ENCODE data around the gene RPUSD1.
A peak's percentile ranks its signal among the peaks of the same experiment; 100 is the strongest.
"Not testable (repeated sequence)": the region's sequence is repeated elsewhere in the genome, so short reads cannot be mapped to it uniquely, and the experiment has no call there.

Gene RPUSD1

GRCh38 chr16:785563-786535 is 2.3 kb downstream of the RPUSD1 start:
- Mint-ChIP-seq H3K27me3 (no peaks in the 10 kb centered on the region), H3K4me1 (peaks cover 7% of the 10 kb centered on the region), H3K36me3 (ENCODE audit: low read depth) (peaks cover 7% of the 10 kb centered on the region), H3K9me3 (no peaks in the 10 kb centered on the region), H3K4me3 (peak overlapping the region; percentile 85), H3K27ac (no peak overlapping the region)
- peak; percentile 23 for ATAC-seq
- DNase-seq, result peak; percentile 85

- Mint-ChIP-seq H3K27me3 (no peaks in the 10 kb centered on the region), H3K4me1 (peaks cover 5% of the 10 kb centered on the region), H3K27ac (no peak overlapping the region), H3K4me3 (no peak overlapping the region), H3K36me3 (ENCODE audit: low read depth) (peaks cover 7% of the 10 kb centered on the region), H3K9me3 (no peaks in the 10 kb centered on the region)
- no peak for DNase-seq
- ATAC-seq, result no peak
Observed at GRCh38 chr16:784431-784830, 3.8 kb downstream of the RPUSD1 start.

GRCh38 chr16:783404-784161 is 4.6 kb downstream of the RPUSD1 start:
- Mint-ChIP-seq H3K4me1 (peaks cover 5% of the 10 kb centered on the region), H3K4me3 (no peak overlapping the region), H3K27ac (no peak overlapping the region), H3K27me3 (peaks cover under 1% of the 10 kb centered on the region), H3K36me3 (ENCODE audit: low read depth) (peaks cover 7% of the 10 kb centered on the region), H3K9me3 (no peaks in the 10 kb centered on the region)
- DNase-seq (no peak), ATAC-seq (no peak)

GRCh38 chr16:782766-783403 is 5.3 kb downstream of the RPUSD1 start:
- H3K4me3 Mint-ChIP-seq, result no peak overlapping the region

GRCh38 chr16:782258-782657 is 5.9 kb downstream of the RPUSD1 start:
- Mint-ChIP-seq H3K27ac (no peak overlapping the region), H3K27me3 (peaks cover 7% of the 10 kb centered on the region), H3K4me3 (no peak overlapping the region), H3K9me3 (no peaks in the 10 kb centered on the region), H3K36me3 (ENCODE audit: low read depth) (peaks cover 7% of the 10 kb centered on the region), H3K4me1 (peaks cover 5% of the 10 kb centered on the region)
- ATAC-seq (no peak), DNase-seq (no peak)

More at GRCh38 chr16:782766-783403, 5.3 kb downstream of the RPUSD1 start:
- H3K4me1 Mint-ChIP-seq, result peaks cover 5% of the 10 kb centered on the region
- no peak overlapping the region for H3K27ac Mint-ChIP-seq
- ATAC-seq, result no peak
- H3K27me3 Mint-ChIP-seq, result peaks cover 3% of the 10 kb centered on the region
- H3K9me3 Mint-ChIP-seq, result no peaks in the 10 kb centered on the region
- peaks cover 7% of the 10 kb centered on the region for H3K36me3 Mint-ChIP-seq (ENCODE audit: low read depth)
- DNase-seq, result no peak

- Mint-ChIP-seq H3K36me3 (ENCODE audit: low read depth) (peaks cover 5% of the 10 kb centered on the region), H3K27me3 (peaks cover 7% of the 10 kb centered on the region), H3K9me3 (no peaks in the 10 kb centered on the region), H3K4me3 (no peak overlapping the region), H3K27ac (no peak overlapping the region), H3K4me1 (peaks cover 2% of the 10 kb centered on the region)
- ATAC-seq, result no peak
- DNase-seq, result no peak
Observed at GRCh38 chr16:781346-782010, 6.7 kb downstream of the RPUSD1 start.

DNA sequence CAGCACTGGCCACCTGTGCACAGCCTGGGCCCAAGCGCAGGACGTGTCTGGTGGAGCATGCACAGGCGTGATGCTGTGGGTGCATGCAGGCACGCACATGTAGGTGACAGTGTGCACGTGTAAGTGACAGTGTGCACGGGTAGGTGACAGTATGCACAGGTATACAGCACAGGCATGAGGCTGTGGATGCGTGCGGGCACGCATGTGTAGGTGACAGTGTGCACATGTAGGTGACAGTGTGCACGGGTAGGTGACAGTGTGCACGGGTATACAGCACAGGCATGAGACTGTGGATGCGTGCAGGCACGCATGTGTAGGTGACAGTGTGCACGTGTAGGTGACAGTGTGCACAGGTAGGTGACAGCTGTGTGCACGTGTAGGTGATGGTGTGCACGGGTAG is 7.9 kb downstream of the RPUSD1 start:
- no peak overlapping the region for H3K4me3 Mint-ChIP-seq
- H3K27me3 Mint-ChIP-seq, result peaks cover 7% of the 10 kb centered on the region
- DNase-seq, result no peak
- H3K36me3 Mint-ChIP-seq (ENCODE audit: low read depth), result peaks cover 4% of the 10 kb centered on the region
- no peak for ATAC-seq
- no peak overlapping the region for H3K27ac Mint-ChIP-seq
- H3K9me3 Mint-ChIP-seq, result no peaks in the 10 kb centered on the region
- H3K4me1 Mint-ChIP-seq, result no peaks in the 10 kb centered on the region

DNA sequence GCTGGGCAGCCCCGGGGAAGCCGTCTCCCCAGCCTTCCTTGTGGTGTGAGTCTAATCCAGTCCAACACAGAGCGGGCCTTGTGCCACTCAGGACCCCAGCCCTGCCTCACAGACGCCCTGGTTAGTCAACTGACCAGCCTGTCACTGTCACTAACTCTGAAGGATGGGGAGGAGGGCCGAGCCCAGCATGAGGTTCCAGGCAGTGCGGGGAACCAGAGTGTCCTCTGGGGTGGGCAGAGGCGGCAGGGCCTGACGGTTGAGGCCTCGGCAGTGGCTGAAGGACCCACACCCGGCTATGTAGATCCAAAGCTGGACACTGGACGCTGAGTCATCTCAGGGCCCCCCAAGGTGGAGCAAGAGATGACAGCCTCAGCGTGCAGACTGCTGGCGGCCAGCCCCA is 8.6 kb downstream of the RPUSD1 start:
- Mint-ChIP-seq H3K36me3 (ENCODE audit: low read depth) (no peaks in the 10 kb centered on the region), H3K4me1 (no peaks in the 10 kb centered on the region), H3K4me3 (no peak overlapping the region), H3K27me3 (peaks cover 7% of the 10 kb centered on the region), H3K9me3 (no peaks in the 10 kb centered on the region), H3K27ac (no peak overlapping the region)
- ATAC-seq (no peak), DNase-seq (no peak)

- H3K4me3 Mint-ChIP-seq, result no peak overlapping the region
- ATAC-seq (no peak), DNase-seq (no peak)
- H3K27ac Mint-ChIP-seq, result no peak overlapping the region
- H3K27me3 Mint-ChIP-seq, result peaks cover 7% of the 10 kb centered on the region
- H3K36me3 Mint-ChIP-seq (ENCODE audit: low read depth), result no peaks in the 10 kb centered on the region
- no peaks in the 10 kb centered on the region for H3K4me1 Mint-ChIP-seq
- no peaks in the 10 kb centered on the region for H3K9me3 Mint-ChIP-seq
Observed at GRCh38 chr16:778909-779527, 9.2 kb downstream of the RPUSD1 start.

GRCh38 chr16:778447-778846 is 9.7 kb downstream of the RPUSD1 start:
- Mint-ChIP-seq H3K27me3 (peaks cover 7% of the 10 kb centered on the region), H3K27ac (no peak overlapping the region), H3K9me3 (no peaks in the 10 kb centered on the region), H3K36me3 (ENCODE audit: low read depth) (no peaks in the 10 kb centered on the region), H3K4me1 (no peaks in the 10 kb centered on the region), H3K4me3 (no peak overlapping the region)
- DNase-seq (no peak), ATAC-seq (no peak)

DNA sequence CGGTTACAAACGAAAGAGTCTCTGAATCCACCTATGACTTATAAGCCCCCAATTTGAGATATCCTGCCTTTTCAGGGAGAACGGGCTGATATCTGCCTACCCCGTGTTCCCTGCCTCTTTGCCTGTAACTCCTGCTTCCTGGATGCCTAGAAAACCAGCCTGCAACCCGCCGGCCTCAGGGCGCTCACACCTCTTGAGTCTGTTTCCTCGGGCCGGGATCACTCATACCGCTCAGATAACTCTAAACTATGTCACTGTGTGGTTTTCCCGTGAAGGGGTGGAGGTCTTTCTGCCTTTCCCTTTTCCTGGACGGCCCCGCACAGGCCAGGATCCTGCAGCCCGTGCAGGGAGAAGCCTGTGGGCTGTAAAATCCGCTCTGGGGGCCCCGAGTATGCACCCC is 10.4 kb downstream of the RPUSD1 start:
- ATAC-seq (no peak), DNase-seq (no peak)
- no peak overlapping the region for H3K27ac Mint-ChIP-seq
- no peak overlapping the region for H3K4me3 Mint-ChIP-seq
- peaks cover 7% of the 10 kb centered on the region for H3K27me3 Mint-ChIP-seq
- no peaks in the 10 kb centered on the region for H3K4me1 Mint-ChIP-seq
- H3K36me3 Mint-ChIP-seq (ENCODE audit: low read depth), result no peaks in the 10 kb centered on the region
- H3K9me3 Mint-ChIP-seq, result no peaks in the 10 kb centered on the region

DNA sequence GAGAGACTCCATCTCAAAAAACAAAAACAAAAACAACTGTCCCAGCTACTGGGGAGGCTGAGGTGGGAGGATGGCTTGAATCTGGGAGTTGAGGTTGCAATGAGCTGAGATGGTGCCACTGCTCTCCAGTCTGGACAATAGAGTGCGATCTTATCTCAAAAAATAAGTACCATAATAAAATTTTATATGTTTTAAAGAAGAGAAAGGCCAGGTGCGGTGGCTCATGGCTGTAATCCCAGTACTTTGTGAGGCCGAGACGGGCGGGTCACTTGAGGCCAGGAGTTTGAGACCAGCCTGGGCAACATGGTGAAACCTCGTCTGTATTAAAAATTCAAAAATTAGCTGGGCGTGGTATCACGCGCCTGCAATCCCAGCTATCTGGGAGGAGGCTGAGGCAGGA is 11.4 kb downstream of the RPUSD1 start:
- no peak overlapping the region for H3K4me3 Mint-ChIP-seq

GRCh38 chr16:776298-776697 is 11.9 kb downstream of the RPUSD1 start:
- not testable (repeated sequence) for H3K4me1 Mint-ChIP-seq; H3K36me3 Mint-ChIP-seq (ENCODE audit: low read depth); ATAC-seq; H3K27ac Mint-ChIP-seq; DNase-seq; H3K27me3 Mint-ChIP-seq; H3K4me3 Mint-ChIP-seq; H3K9me3 Mint-ChIP-seq

More for the DNA sequence above, 11.4 kb downstream of the RPUSD1 start:
- Mint-ChIP-seq H3K27ac (no peak overlapping the region), H3K4me1 (no peaks in the 10 kb centered on the region), H3K36me3 (ENCODE audit: low read depth) (no peaks in the 10 kb centered on the region), H3K27me3 (peaks cover 7% of the 10 kb centered on the region), H3K9me3 (no peaks in the 10 kb centered on the region)
- ATAC-seq (no peak), DNase-seq (no peak)
